NK-92 treated with Interleukin-12 subunit alpha and Interleukin-12 subunit beta, amount 100 ng/mL, for 24 hours (cell line): ENCODE results near the gene OPRM1.

Experiments used
- DNase-seq: peaks from one replicate; lab custom pipeline; 2025; lab: John Stamatoyannopoulos, UW

Gene OPRM1

DNA sequence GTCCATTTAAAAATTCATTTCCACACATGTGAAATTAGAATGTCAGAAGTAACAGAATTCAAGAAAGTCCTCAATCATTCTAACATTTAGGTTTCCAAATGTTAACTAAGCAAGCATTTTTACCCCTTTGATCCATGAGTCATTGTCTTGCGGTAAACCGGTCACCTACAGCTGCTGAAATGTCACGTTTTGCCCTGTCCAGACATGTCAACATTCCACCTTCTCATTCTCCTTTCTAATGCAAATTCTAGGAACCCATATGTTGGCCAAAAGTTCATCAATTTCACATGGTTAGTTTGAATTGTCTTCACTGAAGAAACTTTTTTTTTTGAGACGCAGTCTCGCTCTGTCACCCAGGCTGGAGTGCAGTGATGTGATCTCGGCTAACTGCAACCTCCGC, 200.4 kb downstream of the OPRM1 start:
- DNase-seq: no peak

DNA sequence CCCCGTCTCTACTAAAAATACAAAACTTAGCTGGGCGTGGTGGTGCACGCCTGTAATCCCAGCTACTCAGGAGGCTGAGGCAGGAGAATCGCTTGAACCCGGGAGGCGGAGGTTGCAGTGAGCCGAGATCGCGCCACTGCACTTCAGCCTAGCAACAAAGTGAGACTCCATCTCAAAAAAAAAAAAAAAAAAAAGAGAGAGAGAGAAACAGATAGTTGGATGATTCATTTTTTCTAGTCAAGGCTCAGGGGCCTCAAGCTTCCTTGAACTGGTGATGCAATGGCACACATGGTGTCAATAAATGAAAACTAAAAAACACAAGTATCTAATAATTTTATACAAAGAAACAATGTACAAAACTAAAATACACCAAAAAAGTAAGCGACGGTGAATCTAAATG, 202.0 kb downstream of the OPRM1 start:
- peak; percentile 23 for DNase-seq

DNA sequence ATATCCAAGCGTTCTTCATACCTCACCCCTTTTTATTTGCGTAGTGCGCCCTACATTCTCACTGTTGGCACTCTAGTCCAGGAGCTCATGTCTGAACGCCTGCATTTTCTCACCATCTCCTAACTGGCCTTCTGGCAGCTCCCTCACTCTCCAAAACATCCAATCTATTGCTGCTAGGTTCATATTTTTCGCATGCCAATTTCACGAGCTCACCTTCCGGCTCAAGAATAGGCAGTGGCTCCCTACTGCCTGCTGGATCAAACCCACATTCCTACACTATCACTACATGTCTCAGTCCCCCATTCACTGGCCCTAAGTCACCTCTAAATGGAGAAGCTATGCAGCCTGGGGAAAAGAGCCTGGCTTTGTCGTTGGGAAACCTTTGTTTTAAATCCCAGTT, 202.5 kb downstream of the OPRM1 start:
- no peak for DNase-seq

DNA sequence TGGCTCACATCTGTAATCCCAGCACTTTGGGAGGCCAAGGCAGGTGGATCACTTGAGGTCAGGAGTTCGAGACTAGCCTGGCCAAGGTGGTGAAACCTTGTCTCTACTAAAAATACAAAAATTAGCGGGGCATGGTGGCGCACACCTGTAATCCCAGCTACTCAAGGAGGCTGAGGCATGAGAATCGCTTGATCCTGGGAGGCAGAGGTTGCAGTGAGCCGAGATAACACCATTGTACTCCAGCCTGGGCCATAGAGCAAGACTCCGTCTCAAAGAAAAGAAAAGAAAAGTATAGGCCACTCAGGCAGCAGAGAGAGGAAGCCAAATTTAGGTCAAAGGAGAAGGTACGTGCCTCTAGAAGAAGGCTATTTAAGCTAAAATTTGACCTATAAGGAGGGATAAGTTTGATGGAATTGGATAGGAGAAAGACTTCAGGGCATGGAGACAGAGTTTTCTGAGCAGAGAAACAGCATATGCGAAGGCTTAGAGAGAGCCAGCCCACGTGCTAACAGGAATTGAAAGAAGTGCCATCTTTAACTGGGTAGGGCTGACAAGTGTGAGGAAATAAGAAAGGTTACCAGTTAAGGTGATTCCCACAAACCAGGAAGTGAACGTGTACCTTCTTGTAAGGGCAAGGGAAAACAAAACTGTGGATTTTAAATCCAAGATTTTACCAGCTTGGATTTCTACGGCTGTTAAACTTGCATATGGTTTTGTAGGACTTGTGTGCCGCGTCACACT, 203.7 kb downstream of the OPRM1 start:
- no peak for DNase-seq

- no peak for DNase-seq
Observed at GRCh38 chr6:154243793-154244750, 205.0 kb downstream of the OPRM1 start.

- no peak for DNase-seq
Observed at GRCh38 chr6:154245506-154245905, 206.5 kb downstream of the OPRM1 start.

DNA sequence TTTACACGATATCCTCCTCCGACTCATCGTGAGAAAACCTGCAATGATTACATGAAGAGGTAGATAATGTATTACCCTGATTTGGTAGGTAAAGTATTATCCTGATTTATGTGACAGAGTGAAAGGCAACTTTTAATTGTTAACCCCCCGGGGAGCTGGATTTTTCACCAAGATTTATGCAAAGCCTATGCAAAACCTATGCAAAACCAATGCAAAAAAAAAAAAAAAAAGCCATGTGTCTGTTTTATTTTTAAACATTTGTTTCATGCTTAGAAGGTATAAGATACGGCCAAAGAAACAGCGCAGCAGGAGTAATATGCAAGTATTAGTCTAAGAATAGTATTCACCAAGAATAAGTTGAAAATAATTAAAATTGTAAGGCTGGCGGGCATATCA, 207.7 kb downstream of the OPRM1 start:
- DNase-seq: no peak

GRCh38 chr6:154247119-154247861, 208.2 kb downstream of the OPRM1 start:
- peak; percentile 21 for DNase-seq

- peak; percentile 46 for DNase-seq
Observed at GRCh38 chr6:154249499-154250298, 210.7 kb downstream of the OPRM1 start.

DNA sequence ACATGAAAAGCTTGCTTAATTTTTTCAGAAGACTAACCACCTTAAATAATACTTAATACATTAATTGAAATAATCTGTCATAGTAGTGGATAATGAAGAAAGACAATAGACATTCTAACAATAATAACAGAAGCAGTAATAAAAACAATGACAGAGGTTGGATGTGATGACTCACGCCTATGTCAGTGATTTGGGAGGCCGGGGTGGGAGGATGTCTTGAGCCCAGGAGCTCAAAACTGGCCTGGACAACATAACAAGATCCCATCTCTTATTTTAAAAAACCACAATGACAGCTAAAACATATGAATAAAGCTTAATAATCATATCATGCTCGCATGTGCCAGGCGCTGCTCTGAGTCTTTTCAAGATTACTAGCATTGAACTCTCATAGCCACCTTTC, 212.1 kb downstream of the OPRM1 start:
- DNase-seq: no peak

DNA sequence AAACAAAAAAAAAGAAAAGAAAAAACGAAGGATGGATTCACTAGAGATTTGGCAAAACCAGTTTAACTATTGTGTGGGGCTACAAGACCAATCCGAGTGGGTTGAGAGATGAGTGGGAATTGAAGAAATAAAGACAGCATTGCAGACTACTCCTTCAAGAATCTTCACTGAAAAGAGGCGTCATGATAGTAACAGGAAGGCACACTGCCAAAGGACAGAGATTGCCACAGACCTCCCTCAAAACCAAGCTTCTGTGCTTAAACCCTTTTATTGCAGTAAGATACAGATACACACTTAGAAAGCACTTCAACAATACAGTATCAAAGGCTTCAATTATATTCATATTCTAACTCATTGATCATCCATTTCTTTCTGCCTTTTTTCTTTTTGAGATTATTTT, 213.6 kb downstream of the OPRM1 start:
- no peak for DNase-seq

DNA sequence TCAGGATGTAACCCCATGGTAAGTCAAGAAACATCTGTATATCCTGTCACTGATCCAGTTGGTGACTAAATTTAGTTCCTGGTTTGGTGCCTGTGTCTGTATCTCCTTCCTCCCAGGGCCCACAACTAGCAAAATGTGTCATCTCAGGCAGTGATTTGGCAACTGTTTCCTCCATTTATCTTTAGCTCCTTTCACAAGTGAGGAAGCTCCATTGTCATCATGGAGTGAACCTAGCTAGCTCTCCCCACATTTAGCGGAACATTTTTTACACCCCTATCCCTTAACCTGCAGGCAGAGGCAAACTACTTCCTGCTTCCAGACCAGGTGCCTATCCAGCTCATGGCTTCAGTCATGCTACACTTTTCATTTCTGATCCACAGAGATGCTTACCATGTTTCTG, 218.0 kb downstream of the OPRM1 start:
- DNase-seq: no peak

GRCh38 chr6:154258064-154258757, 219.2 kb downstream of the OPRM1 start:
- DNase-seq: no peak

GRCh38 chr6:154261688-154262397, 222.8 kb downstream of the OPRM1 start:
- no peak for DNase-seq

DNA sequence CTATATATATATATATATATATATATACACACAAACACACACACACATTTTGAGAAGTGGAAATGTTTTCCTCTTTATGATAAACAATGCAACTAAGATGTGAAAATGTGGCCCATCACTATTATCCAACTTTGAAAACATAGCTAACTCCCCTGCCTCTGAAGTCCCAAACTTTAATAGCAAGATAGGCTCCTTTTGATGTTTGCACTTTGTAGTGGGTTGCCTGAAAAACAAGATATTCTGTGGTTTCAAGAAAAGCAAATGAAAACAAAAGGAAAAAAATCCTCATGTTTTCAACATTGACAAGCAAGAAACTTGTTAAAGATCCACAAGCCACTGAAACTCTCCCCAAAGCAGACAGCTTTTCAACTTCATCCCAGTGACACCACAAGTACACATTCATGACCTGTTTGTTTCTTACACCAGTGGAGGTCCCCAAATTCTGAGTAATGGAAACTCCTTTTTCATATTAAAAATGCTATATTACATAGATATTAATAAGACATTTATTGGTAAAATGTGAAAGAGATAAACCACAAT, 227.6 kb downstream of the OPRM1 start:
- DNase-seq: no peak

GRCh38 chr6:154267508-154268106, 228.6 kb downstream of the OPRM1 start:
- DNase-seq: no peak

- no peak for DNase-seq
Observed at GRCh38 chr6:154268486-154268885, 229.4 kb downstream of the OPRM1 start.

- no peak for DNase-seq
Observed at GRCh38 chr6:154274168-154274567, 235.1 kb downstream of the OPRM1 start.

DNA sequence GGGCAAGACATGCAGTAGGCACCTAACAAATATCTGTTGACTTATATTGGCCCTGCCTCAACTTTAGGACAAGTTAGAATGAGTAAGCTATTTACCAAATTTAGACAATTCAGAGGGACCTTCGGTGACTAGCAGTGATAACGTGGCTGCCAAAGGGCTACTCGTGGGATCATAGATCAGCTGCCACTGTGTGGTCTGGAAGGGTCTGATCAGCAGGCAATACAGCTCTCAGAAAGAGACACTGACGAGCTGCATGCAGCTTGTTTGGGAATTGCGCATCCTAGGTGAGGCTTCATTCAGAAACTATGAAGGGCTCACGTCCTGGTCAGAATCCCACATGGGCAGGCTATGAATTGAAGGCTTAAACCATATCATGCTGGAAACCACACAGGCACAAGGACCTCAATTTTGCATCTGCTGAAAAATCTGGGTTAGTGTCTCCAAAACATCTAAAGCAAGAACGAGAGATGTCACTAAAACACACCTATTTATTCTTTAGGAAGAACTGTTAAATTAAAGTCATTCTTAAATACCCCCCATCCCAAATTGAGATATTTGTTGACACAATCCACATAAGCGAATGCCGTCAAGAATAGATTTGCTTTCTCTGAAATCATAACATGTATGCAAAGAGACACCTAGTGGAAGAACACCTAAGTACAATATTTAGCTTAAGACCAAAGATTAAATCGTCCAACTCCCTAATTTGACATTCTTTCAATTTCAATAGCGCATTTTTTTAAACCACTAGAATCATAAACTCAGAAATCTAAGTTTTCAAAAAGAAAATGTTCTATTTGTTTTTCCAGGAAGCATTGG, 238.0 kb downstream of the OPRM1 start:
- DNase-seq: no peak
